ENCODE measurements around the gene GPLD1.

GPLD1 gene, protein sequence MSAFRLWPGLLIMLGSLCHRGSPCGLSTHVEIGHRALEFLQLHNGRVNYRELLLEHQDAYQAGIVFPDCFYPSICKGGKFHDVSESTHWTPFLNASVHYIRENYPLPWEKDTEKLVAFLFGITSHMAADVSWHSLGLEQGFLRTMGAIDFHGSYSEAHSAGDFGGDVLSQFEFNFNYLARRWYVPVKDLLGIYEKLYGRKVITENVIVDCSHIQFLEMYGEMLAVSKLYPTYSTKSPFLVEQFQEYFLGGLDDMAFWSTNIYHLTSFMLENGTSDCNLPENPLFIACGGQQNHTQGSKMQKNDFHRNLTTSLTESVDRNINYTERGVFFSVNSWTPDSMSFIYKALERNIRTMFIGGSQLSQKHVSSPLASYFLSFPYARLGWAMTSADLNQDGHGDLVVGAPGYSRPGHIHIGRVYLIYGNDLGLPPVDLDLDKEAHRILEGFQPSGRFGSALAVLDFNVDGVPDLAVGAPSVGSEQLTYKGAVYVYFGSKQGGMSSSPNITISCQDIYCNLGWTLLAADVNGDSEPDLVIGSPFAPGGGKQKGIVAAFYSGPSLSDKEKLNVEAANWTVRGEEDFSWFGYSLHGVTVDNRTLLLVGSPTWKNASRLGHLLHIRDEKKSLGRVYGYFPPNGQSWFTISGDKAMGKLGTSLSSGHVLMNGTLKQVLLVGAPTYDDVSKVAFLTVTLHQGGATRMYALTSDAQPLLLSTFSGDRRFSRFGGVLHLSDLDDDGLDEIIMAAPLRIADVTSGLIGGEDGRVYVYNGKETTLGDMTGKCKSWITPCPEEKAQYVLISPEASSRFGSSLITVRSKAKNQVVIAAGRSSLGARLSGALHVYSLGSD

DNA sequence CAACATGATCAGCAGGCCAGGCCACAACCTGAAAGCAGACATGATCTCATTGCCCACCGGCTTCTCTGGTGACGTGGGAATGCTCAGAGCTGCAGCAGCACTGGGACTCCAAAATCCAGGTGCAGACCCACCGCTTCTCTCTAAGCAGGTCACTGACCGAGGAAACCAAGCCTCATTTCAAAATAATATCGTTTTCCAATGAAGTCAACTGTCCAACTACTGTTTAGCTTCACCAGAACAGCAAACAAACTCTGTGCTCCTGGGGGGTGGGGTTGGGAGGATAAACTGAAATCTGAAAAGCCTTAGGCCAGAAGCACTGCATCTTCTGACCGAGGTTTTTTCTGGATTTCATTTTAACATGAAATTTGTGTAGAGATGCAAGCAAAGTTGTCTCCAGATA, at the start of gene GPLD1:
TSS of gene GPLD1 (minus strand) at position 109 of the 400 bp plus-strand sequence. CDS start at position 42, 67 bp downstream.
- TF ChIP-seq, protein P1, sequence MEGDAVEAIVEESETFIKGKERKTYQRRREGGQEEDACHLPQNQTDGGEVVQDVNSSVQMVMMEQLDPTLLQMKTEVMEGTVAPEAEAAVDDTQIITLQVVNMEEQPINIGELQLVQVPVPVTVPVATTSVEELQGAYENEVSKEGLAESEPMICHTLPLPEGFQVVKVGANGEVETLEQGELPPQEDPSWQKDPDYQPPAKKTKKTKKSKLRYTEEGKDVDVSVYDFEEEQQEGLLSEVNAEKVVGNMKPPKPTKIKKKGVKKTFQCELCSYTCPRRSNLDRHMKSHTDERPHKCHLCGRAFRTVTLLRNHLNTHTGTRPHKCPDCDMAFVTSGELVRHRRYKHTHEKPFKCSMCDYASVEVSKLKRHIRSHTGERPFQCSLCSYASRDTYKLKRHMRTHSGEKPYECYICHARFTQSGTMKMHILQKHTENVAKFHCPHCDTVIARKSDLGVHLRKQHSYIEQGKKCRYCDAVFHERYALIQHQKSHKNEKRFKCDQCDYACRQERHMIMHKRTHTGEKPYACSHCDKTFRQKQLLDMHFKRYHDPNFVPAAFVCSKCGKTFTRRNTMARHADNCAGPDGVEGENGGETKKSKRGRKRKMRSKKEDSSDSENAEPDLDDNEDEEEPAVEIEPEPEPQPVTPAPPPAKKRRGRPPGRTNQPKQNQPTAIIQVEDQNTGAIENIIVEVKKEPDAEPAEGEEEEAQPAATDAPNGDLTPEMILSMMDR (IDR thresholded peaks at IDR 0.05; ENCODE audit: borderline replicate concordance, insufficient read depth, low read depth, low read length) = no peak

DNA sequence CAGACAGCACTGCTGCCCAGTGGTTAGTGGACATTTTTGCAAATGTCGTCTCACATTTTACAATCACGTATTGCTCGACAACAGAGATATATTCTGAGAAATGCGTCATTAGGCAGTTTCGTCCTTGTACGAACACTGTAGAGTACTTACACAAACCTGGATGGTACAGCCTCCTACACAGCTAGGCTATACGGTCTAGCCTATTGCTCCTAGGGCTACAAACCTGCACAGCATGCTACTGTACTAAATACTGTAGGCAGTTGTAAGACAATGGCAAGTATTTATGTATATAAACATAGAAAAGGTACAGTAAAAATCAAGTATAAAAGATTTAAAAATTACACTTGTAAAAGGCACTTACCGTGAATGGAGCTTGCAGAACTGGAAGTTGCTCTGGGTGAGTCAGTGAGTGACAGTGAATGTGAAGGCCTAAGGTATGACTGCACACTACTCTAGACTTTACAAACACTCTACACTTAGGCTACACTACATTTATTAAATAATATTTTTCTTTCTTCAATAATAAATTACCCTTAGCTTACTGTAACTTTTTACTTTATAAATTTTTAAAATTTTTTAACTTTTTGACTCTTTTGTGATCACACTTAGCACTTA, 48.5 kb upstream of the GPLD1 start:
- TF ChIP-seq, protein P1 (IDR thresholded peaks at IDR 0.05; ENCODE audit: borderline replicate concordance, insufficient read depth, low read depth, low read length) = no peak
- H3K4me3 ChIP-seq (ENCODE audit: low read depth, low read length) = no peak overlapping the region

More for the DNA sequence above, at the start of gene GPLD1:
- H3K4me3 ChIP-seq (ENCODE audit: low read depth, low read length) = no peak within 1 kb of the TSS

DNA sequence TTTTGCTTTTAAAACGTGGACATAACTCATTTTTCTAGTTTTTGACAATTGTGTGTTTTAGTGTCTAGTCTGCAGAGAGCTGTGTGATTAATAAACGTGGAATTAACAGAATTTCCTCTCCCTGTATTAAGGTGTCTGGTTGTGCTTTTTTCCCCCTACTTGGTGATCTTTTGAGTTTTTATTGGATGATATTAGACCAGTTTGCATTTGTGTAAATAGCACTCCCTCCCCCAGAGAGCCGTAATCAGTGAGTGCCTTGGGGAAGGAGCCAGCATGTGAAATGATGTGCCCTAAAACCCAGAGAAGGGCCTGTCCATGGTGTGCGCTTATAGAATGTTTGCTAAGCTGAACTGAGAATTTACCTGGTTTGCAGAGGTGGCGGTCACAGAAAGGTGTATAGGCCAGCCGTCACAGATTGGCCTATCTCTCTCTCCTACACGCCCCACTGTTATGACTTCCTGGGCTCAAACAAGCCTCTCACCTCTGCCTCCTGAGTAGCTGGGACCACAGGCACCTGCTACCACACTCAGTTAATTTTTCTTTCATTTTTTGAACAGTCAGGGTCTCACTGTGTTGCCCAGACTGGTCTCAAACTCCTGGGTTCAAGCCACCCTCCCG, 47.8 kb upstream of the GPLD1 start:
- TF ChIP-seq, protein P1 (IDR thresholded peaks at IDR 0.05; ENCODE audit: borderline replicate concordance, insufficient read depth, low read depth, low read length) = no peak

DNA sequence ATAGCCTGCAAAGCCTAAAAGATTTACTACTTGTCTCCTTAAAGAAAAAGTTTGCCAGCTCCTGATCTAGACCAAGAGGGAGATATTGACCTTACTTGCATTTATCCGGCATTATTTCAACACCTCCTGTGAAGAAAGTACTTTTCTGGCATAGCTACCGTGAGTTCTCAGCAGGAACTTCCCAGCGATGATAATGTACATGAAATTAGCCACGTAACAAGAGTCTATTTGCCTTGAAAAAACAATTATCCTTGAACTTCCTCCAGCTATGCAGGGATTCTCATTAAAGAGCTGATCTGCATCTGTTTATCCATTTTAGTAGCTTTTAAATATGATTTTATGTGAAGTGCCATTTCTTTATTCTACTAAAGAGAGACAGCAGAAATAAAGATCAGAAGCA, 47.1 kb upstream of the GPLD1 start:
- H3K4me3 ChIP-seq (ENCODE audit: low read depth, low read length) = no peak overlapping the region
- TF ChIP-seq, protein P1 (IDR thresholded peaks at IDR 0.05; ENCODE audit: borderline replicate concordance, insufficient read depth, low read depth, low read length) = no peak

More for the DNA sequence above, 47.8 kb upstream of the GPLD1 start:
- no peak overlapping the region for H3K4me3 ChIP-seq (ENCODE audit: low read depth, low read length)

DNA sequence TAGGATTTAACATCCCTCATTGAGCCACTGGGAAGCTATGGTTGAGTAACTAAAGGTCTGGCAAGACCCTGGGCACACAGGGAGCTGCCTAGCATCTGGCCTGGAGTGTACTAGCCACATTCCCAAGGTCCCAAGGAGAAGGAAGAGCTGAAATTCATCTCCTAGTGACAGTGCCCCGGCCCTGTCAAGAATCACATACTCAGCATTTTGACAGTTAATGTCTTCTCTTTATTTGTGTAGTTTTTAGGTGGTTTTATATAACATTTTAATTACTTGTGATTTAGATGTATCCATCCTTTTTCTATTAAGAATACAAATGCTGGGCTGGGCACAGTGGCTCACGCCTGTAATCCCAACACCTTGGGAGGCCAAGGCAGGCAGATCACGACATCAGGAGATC, 45.8 kb upstream of the GPLD1 start:
- TF ChIP-seq, protein P1 (IDR thresholded peaks at IDR 0.05; ENCODE audit: borderline replicate concordance, insufficient read depth, low read depth, low read length) = no peak
- H3K4me3 ChIP-seq (ENCODE audit: low read depth, low read length) = no peak overlapping the region

DNA sequence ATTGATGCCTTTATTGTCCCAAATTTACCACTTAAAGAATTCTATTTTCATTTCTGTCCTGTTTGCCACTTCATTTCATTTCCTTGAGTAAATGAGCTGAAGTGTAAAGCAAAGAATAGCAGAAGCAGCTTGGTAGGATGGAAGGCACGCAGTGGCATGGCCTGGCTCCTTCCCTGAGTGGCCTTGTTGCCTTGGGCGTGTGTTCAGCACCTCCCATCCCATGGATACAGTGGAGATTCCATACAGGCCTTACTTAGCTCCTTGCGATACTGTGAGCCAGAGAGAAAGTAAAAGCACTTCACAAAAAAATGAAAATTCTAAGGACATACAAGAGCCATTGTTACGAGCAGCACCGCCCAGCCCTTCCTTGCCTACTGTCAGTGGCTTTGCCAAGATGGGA, 45.0 kb upstream of the GPLD1 start:
- no peak overlapping the region for H3K4me3 ChIP-seq (ENCODE audit: low read depth, low read length)
- TF ChIP-seq, protein P1 (IDR thresholded peaks at IDR 0.05; ENCODE audit: borderline replicate concordance, insufficient read depth, low read depth, low read length) = no peak
